A673 (cell line): Measurements from ENCODE around the gene EDEM3. TPM values are rescaled to one million over a fixed set of nuclear protein-coding genes. Genes with fewer than 3 reads are reported as not detected.

Source experiments
- BruUV-seq: library from RNA; stranded (reverse); fragments of 400-500 nt; replicated peaks from 2 replicates; lab custom pipeline; 2021; lab: Mats Ljungman, UMichigan
- CTCF ChIA-PET: fragments of 300-600 bp; sonication (Branson Sonifier 250); formaldehyde crosslinking; loops from one replicate; lab custom pipeline; 2022; ENCODE audit warnings: antibody characterized with exemption; lab: Charles Lee
- POLR2A ChIA-PET: fragments of 300-600 bp; sonication (Branson Sonifier 250); formaldehyde crosslinking; loops from one replicate; lab custom pipeline; 2022; ENCODE audit warnings: antibody characterized with exemption; ENCODE audit not compliant: low non-redundant PET; lab: Charles Lee
- DNase-seq: peaks from one replicate; pipeline ENCODE4 v3.0.0-alpha.2; 2015; ENCODE audit warnings: low spot score
- H3K27ac ChIP-seq: fragments of 200-600 bp; sonication (generic); 2 replicates; pipeline ENCODE4 v1.5.1; 2016; ENCODE audit warnings: mixed run types, low read depth, mild to moderate bottlenecking, mixed read lengths, antibody characterized with exemption, low read length; ENCODE audit not compliant: poor library complexity, severe bottlenecking
- H3K27me3 ChIP-seq: fragments of 200-600 bp; sonication (generic); replicated peaks from 2 replicates; pipeline ENCODE4 v1.6.1; 2017; ENCODE audit warnings: mixed run types, low read depth, mild to moderate bottlenecking, mixed read lengths, antibody characterized with exemption, low read length; ENCODE audit not compliant: insufficient read depth, poor library complexity
- H3K36me3 ChIP-seq: fragments of 200-600 bp; sonication (generic); 2 replicates; pipeline ENCODE4 v1.6.1; 2016; ENCODE audit warnings: mixed run types, mild to moderate bottlenecking, mixed read lengths, antibody characterized with exemption, low read length; ENCODE audit not compliant: insufficient read depth, poor library complexity, severe bottlenecking
- H3K4me1 ChIP-seq: fragments of 200-600 bp; sonication (generic); 2 replicates; pipeline ENCODE4 v1.6.1; 2017; ENCODE audit warnings: mixed run types, mild to moderate bottlenecking, mixed read lengths, antibody characterized with exemption, low read length; ENCODE audit not compliant: insufficient read depth, poor library complexity, severe bottlenecking
- H3K4me3 ChIP-seq: fragments of 200-600 bp; sonication (generic); 2 replicates; pipeline ENCODE4 v1.5.1; 2016; ENCODE audit warnings: low read depth, mixed run types, mild to moderate bottlenecking, mixed read lengths, low read length; ENCODE audit not compliant: poor library complexity, severe bottlenecking
- H3K9me3 ChIP-seq: fragments of 200-600 bp; sonication (generic); 2 replicates; pipeline ENCODE4 v1.6.1; 2016; ENCODE audit warnings: mixed run types, low read depth, mild to moderate bottlenecking, mixed read lengths, antibody characterized with exemption, low read length; ENCODE audit not compliant: poor library complexity, severe bottlenecking
- CTCF ChIP-seq: fragments of 300-800, 200-600 bp; sonication (generic); conservative IDR thresholded peaks from 2 replicates; pipeline ENCODE4 v1.5.1; 2017; ENCODE audit warnings: low read depth, mild to moderate bottlenecking, antibody characterized with exemption, low read length, moderate library complexity, mixed read lengths
- EZH2 ChIP-seq: fragments of 200-600 bp; sonication (generic); IDR thresholded peaks from 2 replicates; pipeline ENCODE4 v1.6.1; 2017; ENCODE audit warnings: borderline replicate concordance, low read depth, mild to moderate bottlenecking, mixed read lengths, antibody characterized with exemption, low read length; ENCODE audit not compliant: poor library complexity, severe bottlenecking
- intact Hi-C: fragments of 100-400 bp; cut with micrococcal nuclease; formaldehyde crosslinking; loops from one replicate; pipeline ENCODE4 v1.10.0; 2022; ENCODE audit not compliant: unreplicated experiment
- total RNA-seq: library from RNA; stranded (reverse); gene quantifications from 2 replicates; pipeline ENCODE4 v1.2.3, GENCODE V29; 2021

Gene EDEM3
- total RNA-seq, 1 experiment from 2014 or later: 24.3 TPM

- no peak overlapping the region for H3K27ac ChIP-seq
- no peak for TF ChIP-seq EZH2
- TF ChIP-seq CTCF: no peak
- no peaks in the 10 kb centered on the region for H3K4me1 ChIP-seq
- no peak overlapping the region for H3K4me3 ChIP-seq
- H3K36me3 ChIP-seq: peaks cover 11% of the 10 kb centered on the region
- ChIA-PET CTCF (no interaction called here), POLR2A (no interaction called here)
- no peak for DNase-seq
- intact Hi-C loops: no loop called here
- H3K9me3 ChIP-seq: no peaks in the 10 kb centered on the region
- BruUV-seq: no TSS peak
- no peaks in the 10 kb centered on the region for H3K27me3 ChIP-seq
Measured at GRCh38 chr1:184698969-184699368, 55.7 kb downstream of the EDEM3 start.

- no peak for DNase-seq
- Histone ChIP-seq H3K27me3 (no peaks in the 10 kb centered on the region), H3K4me3 (no peak overlapping the region), H3K9me3 (no peaks in the 10 kb centered on the region), H3K36me3 (peaks cover 14% of the 10 kb centered on the region), H3K27ac (no peak overlapping the region), H3K4me1 (no peaks in the 10 kb centered on the region)
- ChIA-PET POLR2A (no interaction called here), CTCF (no interaction called here)
- intact Hi-C loops: no loop called here
- no TSS peak for BruUV-seq
- TF ChIP-seq CTCF (no peak), EZH2 (no peak)
Measured at GRCh38 chr1:184698016-184698415, 56.6 kb downstream of the EDEM3 start.

GRCh38 chr1:184696403-184696802, 58.3 kb downstream of the EDEM3 start:
- Histone ChIP-seq H3K4me3 (no peak overlapping the region), H3K36me3 (peaks cover 6% of the 10 kb centered on the region), H3K27me3 (no peaks in the 10 kb centered on the region), H3K4me1 (peaks cover 9% of the 10 kb centered on the region), H3K27ac (no peak overlapping the region), H3K9me3 (no peaks in the 10 kb centered on the region)
- POLR2A ChIA-PET: no interaction called here
- intact Hi-C loops: no loop called here
- no TSS peak for BruUV-seq
- TF ChIP-seq CTCF (no peak), EZH2 (no peak)
- no peak for DNase-seq
- CTCF ChIA-PET: no interaction called here
